Fibroblast of pulmonary artery (primary cell): ENCODE data around the gene LIN37.

Experiments
- DNase-seq: peaks from one replicate; pipeline ENCODE4 v3.0.0-alpha.2; 2010; ENCODE audit warnings: low read depth
- H3K4me3 ChIP-seq: replicated peaks from 2 replicates; pipeline ENCODE4 v1.5.1; 2011; ENCODE audit warnings: low read depth, mild to moderate bottlenecking, control low read depth, low read length, moderate library complexity
- CTCF ChIP-seq: IDR thresholded peaks from 2 replicates; pipeline ENCODE4 v1.5.1; 2011; ENCODE audit warnings: mild to moderate bottlenecking, control low read depth, low read length, inconsistent platforms; ENCODE audit errors: missing control alignments

LIN37 gene

GRCh38 chr19:35784503-35785338 is 36.3 kb downstream of the LIN37 start:
- no peak for TF ChIP-seq CTCF
- H3K4me3 ChIP-seq, result no peak overlapping the region
- no peak for DNase-seq

- H3K4me3 ChIP-seq, result no peak overlapping the region
- no peak for TF ChIP-seq CTCF
- DNase-seq, result no peak
These were observed 36.9 kb downstream of the LIN37 start for GRCh38 chr19:35785339-35785627.

GRCh38 chr19:35786299-35787160 is 38.2 kb downstream of the LIN37 start:
- no peak for TF ChIP-seq CTCF
- no peak for DNase-seq
- H3K4me3 ChIP-seq, result no peak overlapping the region

- DNase-seq, result no peak
- no peak for TF ChIP-seq CTCF
- H3K4me3 ChIP-seq, result no peak overlapping the region
These were observed 38.9 kb downstream of the LIN37 start for GRCh38 chr19:35787227-35787799.

GRCh38 chr19:35788205-35788960 is 40.0 kb downstream of the LIN37 start:
- no peak for TF ChIP-seq CTCF
- DNase-seq, result no peak
- no peak overlapping the region for H3K4me3 ChIP-seq

- DNase-seq, result no peak
- no peak overlapping the region for H3K4me3 ChIP-seq
- TF ChIP-seq CTCF, result no peak
These were observed 41.0 kb downstream of the LIN37 start for GRCh38 chr19:35789195-35789977.
